Thyroid gland (tissue), 4 donors: ENCODE data around the gene STX10. TPM values are rescaled to one million over a fixed set of nuclear protein-coding genes. Genes with fewer than 3 reads are reported as not detected.
A peak's percentile ranks its signal among the peaks of the same experiment; 100 is the strongest.

Source experiments
- DNase-seq, 2 donors: peaks; one replicate each; pipeline ENCODE4 v3.0.0-alpha.2; 2019
- H3K27ac ChIP-seq, 3 donors: fragments of 200-600 bp; sonication (generic); 1 replicate in 2 of 3; 2 replicates in 1 of 3; pipeline ENCODE4 v1.5.1; 2016 to 2019; ENCODE audit warnings: mild to moderate bottlenecking in 1 of 3, moderate library complexity in 1 of 3
- H3K27me3 ChIP-seq: fragments of 200-600 bp; sonication (generic); one replicate; pipeline ENCODE4 v1.5.1; 2019
- H3K36me3 ChIP-seq, 2 donors: fragments of 200-600 bp; sonication (generic); one replicate each; pipeline ENCODE4 v1.5.1; 2016 to 2019
- H3K4me1 ChIP-seq, 2 donors: fragments of 200-600 bp; sonication (generic); one replicate each; pipeline ENCODE4 v1.5.1; 2017 to 2019
- H3K4me3 ChIP-seq, 3 donors: fragments of 200-600 bp; sonication (generic); replicated peaks in 1 of 3; 1 replicate in 2 of 3; 2 replicates in 1 of 3; pipeline ENCODE4 v1.5.1; 2016; ENCODE audit warnings: mild to moderate bottlenecking in 1 of 3
- H3K9me3 ChIP-seq: fragments of 200-600 bp; sonication (generic); one replicate; pipeline ENCODE4 v1.5.1; 2017
- CTCF ChIP-seq, 6 experiments: fragments of 200-600 bp in 3 of 6; fragments of 450-650 bp in 3 of 6; sonication (generic) in 3 of 6; IDR thresholded peaks; one replicate each; pipeline ENCODE4 v1.5.1; 2016 to 2019; ENCODE audit warnings: antibody characterized with exemption in 6 of 6, mild to moderate bottlenecking in 2 of 6, inconsistent platforms in 1 of 6, moderate library complexity in 1 of 6
- POLR2A ChIP-seq, 2 donors: fragments of 450-650 bp; IDR thresholded peaks; one replicate each; pipeline ENCODE4 v1.6.1; 2017; ENCODE audit warnings: antibody characterized with exemption in 2 of 2, mild to moderate bottlenecking in 2 of 2, moderate library complexity in 1 of 2
- WGBS, 2 donors: methylation state at CpG; one replicate each; pipeline ENCODE4 v1.1.5; 2017; 5-methylcytosine and 5-hydroxymethylcytosine counted together
- intact Hi-C: fragments of 100-400 bp; cut with DNase I; formaldehyde crosslinking; loops from one replicate; pipeline ENCODE4 v1.15.1; 2023
- total RNA-seq, 4 donors: library from RNA; depleted of rRNA; stranded (reverse); fragments of >200 nt; gene quantifications; one replicate each; pipeline ENCODE4 v1.2.3, GENCODE V29; 2016

The STX10 gene
- total RNA-seq, 4 donors from 2014 or later, result 39.2 to 91.9 (median 56.5) TPM

GRCh38 chr19:13110099-13110610 lies 40.0 kb downstream of the STX10 start:
- no peaks in the 10 kb centered on the region for H3K9me3 ChIP-seq
- 95 to 98% methylated on average over 4 to 11 of the region's 15 CpGs for WGBS, 2 donors
- TF ChIP-seq CTCF (IDR thresholded peaks at IDR 0.05), result no peak
- no peak for TF ChIP-seq POLR2A (IDR thresholded peaks at IDR 0.05)
- H3K4me3 ChIP-seq, result no peak overlapping the region
- peaks cover 6 to 23% of the 10 kb centered on the region in 2 donors for H3K36me3 ChIP-seq
- H3K27ac ChIP-seq, result no peak overlapping the region
- no peaks in the 10 kb centered on the region for H3K4me1 ChIP-seq
- no peak for DNase-seq
- no peaks in the 10 kb centered on the region for H3K27me3 ChIP-seq
- intact Hi-C loops, result loop anchor here (5.0 kb wide), 1 partner anchor 37 kb away; no protein-coding TSS in a partner anchor

GRCh38 chr19:13109361-13110098 lies 40.6 kb downstream of the STX10 start:
- no peak for DNase-seq
- H3K27ac ChIP-seq, result no peak overlapping the region
- 93 to 94% methylated on average over 26 to 29 of the region's 30 CpGs for WGBS, 2 donors
- H3K36me3 ChIP-seq, result peaks cover 6 to 23% of the 10 kb centered on the region in 2 donors
- H3K4me3 ChIP-seq, result no peak overlapping the region
- no peaks in the 10 kb centered on the region for H3K4me1 ChIP-seq
- intact Hi-C loops, result loop anchor here (5.0 kb wide), 1 partner anchor 38 kb away; no protein-coding TSS in a partner anchor
- H3K9me3 ChIP-seq, result no peaks in the 10 kb centered on the region
- H3K27me3 ChIP-seq, result no peaks in the 10 kb centered on the region
- no peak for TF ChIP-seq CTCF (IDR thresholded peaks at IDR 0.05)
- no peak for TF ChIP-seq POLR2A (IDR thresholded peaks at IDR 0.05)

- intact Hi-C loops, result no loop called here
- Histone ChIP-seq H3K27me3 (no peaks in the 10 kb centered on the region), H3K27ac (peak overlapping the region in 1 of 3 donors; percentile 26), H3K4me1 (peaks cover 0 to 17% of the 10 kb centered on the region in 2 donors), H3K9me3 (no peaks in the 10 kb centered on the region), H3K36me3 (peaks cover 0 to 9% of the 10 kb centered on the region in 2 donors), H3K4me3 (no peak overlapping the region)
- no peak for DNase-seq
- WGBS, 2 donors, result 72 to 77% methylated on average over 17 to 25 of the region's 29 CpGs
- TF ChIP-seq CTCF (IDR thresholded peaks at IDR 0.05), result no peak
- TF ChIP-seq POLR2A (IDR thresholded peaks at IDR 0.05), result no peak
Observed at GRCh38 chr19:13104848-13105711, 45.1 kb downstream of the STX10 start.

- 32 to 55% methylated on average over 5 to 14 of the region's 33 CpGs for WGBS, 2 donors
- Histone ChIP-seq H3K4me3 (no peak overlapping the region), H3K27ac (peak overlapping the region in 1 of 3 donors; percentile 26), H3K36me3 (peaks cover 0 to 8% of the 10 kb centered on the region in 2 donors), H3K4me1 (peaks cover 0 to 21% of the 10 kb centered on the region in 2 donors), H3K27me3 (no peaks in the 10 kb centered on the region), H3K9me3 (no peaks in the 10 kb centered on the region)
- TF ChIP-seq CTCF (IDR thresholded peaks at IDR 0.05) (peak in 5 of 6 experiments; percentile 44 to 75 (median 50)), POLR2A (IDR thresholded peaks at IDR 0.05) (no peak)
- intact Hi-C loops, result no loop called here
- DNase-seq, result peak; percentile 43 to 51
Observed at GRCh38 chr19:13104360-13104847, 45.8 kb downstream of the STX10 start.
